Measurements from ENCODE around the gene NOVA1.

DNA sequence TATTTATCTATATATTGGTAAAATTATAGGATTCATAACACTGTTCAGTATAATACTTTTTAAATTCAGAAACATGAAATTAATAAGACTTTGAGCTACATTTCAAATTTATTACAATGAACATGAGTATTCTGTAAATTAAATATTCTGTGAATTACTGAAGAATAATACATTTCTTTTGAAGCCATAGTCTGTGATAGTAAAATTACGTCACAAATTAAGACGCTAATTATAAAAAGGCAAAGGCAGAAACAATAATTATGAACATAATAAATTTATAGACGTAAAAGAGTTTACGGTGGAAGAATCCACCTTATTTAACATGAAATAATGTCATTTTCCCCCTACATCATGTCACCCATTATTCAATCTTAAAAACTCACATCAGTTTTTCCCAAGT is 118.9 kb downstream of the NOVA1 start:
- TF ChIP-seq POLR2A (IDR thresholded peaks at IDR 0.05; ENCODE audit: low read length) (no peak), MAFK (IDR thresholded peaks at IDR 0.05; ENCODE audit: partially characterized antibody) (no peak), KDM5A (IDR thresholded peaks at IDR 0.05) (no peak), RAD21 (conservative IDR thresholded peaks at IDR 0.05 in 1 of 2, IDR thresholded peaks at IDR 0.05 in 1 of 2) (no peak), JUN (IDR thresholded peaks at IDR 0.05) (no peak), CHD4 (IDR thresholded peaks at IDR 0.05; ENCODE audit: borderline replicate concordance) (no peak), BHLHE40 (IDR thresholded peaks at IDR 0.05; ENCODE audit: low read depth, low read length) (no peak)
- TF ChIP-seq, protein P1, sequence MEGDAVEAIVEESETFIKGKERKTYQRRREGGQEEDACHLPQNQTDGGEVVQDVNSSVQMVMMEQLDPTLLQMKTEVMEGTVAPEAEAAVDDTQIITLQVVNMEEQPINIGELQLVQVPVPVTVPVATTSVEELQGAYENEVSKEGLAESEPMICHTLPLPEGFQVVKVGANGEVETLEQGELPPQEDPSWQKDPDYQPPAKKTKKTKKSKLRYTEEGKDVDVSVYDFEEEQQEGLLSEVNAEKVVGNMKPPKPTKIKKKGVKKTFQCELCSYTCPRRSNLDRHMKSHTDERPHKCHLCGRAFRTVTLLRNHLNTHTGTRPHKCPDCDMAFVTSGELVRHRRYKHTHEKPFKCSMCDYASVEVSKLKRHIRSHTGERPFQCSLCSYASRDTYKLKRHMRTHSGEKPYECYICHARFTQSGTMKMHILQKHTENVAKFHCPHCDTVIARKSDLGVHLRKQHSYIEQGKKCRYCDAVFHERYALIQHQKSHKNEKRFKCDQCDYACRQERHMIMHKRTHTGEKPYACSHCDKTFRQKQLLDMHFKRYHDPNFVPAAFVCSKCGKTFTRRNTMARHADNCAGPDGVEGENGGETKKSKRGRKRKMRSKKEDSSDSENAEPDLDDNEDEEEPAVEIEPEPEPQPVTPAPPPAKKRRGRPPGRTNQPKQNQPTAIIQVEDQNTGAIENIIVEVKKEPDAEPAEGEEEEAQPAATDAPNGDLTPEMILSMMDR (IDR thresholded peaks at IDR 0.05) = no peak
